GM19238 (cell line): ENCODE data around the gene RNF14.
A peak's percentile ranks its signal among the peaks of the same experiment; 100 is the strongest.

ENCODE experiments used
- DNase-seq: peaks from one replicate; pipeline ENCODE4 v3.0.0; 2011; ENCODE audit warnings: low spot score; ENCODE audit not compliant: insufficient read length

RNF14 gene

DNA sequence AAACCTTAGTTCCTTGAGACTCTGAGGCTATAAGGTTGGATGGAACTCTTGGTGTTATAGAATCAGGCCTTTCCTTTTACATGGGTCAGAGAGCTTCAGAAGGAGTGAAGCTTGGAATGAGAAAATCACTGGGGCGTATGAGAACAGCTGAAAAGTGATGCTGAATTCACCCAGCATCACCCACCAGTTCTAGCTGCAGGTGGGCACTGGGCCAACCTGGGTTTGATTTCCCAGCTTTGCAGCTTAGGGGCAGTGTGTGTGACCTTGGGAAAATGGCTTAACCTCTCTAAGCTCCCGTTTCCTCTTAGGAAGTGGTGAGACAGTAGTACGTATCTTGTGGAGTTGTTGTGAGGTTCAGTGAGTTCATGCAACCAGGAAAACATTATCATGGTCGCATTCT is 21.6 kb upstream of the RNF14 start:
- no peak for DNase-seq

DNA sequence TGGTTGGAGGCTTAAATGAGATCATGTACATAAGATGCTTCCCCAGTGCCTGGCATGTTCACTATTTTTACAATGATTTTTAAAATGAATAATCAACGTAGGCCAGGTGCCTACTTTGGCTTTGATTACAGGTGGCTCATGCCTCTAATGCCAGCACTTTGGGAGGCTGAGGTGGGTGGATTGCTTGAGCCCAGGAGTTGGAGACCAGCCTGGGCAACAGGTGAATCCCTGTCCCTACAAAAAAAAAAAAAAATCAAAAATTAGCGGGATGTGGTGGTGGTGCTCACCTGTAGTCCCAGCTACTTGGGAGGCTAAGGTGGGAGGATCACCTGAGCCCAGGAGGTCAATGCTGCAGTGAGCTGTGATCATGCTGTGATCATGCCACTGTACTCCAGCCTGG is 20.1 kb upstream of the RNF14 start:
- DNase-seq: no peak

DNA sequence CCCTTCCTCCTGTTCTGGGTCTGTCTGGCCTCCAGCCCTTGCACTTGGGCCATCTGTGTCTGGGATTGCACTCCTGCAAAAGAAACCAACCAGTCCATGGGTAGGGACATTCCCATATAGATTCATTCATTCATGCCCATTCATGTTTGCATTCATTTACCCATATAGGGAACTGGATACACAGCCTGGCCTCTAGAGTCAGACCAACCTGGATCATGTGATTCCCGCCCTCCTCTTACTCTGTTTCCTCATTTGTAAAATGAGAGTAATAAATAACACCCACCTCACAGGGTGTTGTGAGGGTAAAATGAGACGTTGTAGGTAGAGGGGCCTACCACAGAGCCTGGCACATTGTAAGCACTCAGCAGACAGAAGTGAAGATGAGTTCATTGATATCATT is 19.4 kb upstream of the RNF14 start:
- no peak for DNase-seq

DNA sequence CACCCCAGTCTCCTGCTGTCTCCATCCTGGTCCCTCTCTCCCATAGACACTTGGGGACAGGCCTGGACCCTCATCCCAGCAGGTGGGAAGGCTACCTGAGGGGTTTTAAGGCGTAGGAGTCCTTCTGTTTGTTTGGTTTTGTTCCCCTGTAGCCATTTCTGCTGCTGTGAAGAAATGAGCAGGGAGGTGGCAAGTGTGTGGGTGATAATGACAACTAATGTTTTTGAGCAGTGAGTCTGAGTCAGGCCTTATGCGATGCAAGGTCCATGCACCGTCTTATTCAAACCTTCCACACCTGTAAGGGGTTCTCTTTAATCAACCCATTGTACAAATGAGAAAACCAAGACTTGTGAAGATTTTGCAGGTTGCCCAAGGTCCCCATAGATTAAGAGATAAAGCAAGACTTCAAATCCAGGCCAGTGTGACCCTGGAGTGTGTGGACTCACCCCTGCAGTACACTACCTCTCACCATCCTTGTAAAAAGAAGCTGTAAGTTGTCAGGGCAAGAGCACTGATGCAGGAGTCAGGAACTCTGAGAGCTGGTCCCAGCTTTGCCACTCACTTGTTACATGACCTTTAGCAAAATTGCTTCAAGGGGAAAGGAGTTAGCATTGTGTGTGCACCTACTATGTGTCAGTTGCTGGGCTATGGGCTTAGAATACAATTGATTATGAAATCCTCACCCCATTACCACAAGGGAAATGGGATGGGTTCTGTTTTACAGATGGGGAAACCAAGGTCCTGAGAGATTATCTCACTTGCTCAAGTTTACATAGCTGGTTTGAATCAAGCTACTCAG is 18.5 kb upstream of the RNF14 start:
- no peak for DNase-seq

DNA sequence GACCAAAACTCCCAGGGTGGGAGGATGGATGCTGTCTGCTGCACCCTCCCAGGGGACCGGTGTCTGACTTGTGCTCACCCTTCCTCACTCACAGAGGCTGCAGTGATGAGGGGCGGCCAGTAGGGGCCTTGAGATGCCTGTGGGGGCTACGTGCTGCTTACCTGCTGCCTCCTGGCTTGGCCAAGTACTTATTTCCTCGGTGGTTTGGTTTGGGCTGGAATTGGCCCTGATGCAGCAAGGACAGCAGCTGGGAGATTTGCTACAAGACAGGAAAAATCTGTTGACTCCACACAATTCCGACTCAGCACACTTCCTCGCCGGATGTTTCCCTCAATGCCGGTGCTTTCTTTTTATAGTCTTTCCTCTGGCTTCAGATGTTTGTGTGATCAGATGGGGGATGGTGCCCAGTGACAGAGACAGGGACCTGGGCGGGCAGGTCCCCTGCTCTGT is 17.5 kb upstream of the RNF14 start:
- DNase-seq: peak; percentile 75

DNA sequence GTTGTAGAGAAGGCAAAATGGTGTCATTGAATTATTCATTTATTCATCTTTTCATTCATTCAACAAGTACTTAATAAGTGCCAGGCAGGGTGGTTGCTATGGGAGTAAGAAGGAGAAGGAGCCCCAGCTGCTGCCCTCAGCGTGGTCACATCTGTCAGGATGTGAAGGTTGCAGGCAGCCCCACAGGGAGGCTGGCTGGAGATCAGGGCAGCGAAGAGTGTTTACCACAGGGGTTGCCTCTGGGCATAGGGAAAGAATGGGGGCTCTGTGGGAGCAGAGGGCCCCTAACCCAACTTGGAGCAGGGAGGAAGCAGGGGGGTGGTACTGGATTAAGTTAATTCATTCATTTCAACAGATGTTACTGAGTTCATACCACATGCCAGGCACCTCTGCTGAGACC is 16.9 kb upstream of the RNF14 start:
- no peak for DNase-seq

DNA sequence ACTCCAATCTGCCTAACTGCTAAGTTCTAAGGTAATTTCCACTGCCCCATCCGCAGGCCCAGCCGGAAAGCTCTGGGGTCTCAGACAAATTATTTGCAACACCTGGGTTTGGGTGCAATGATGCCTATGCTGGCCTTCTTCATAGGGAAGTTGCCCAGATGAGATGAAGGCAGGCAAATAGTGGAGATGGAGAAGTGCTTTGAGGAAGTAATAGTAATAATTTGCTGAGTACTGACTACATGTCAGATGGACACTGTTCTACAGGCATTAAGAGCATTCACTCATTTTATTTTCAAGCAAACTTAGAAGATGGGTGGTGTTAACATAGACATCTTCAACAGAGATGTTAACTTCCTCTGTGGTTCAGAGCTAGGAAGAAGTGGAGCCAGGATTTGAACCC is 14.7 kb upstream of the RNF14 start:
- no peak for DNase-seq

DNA sequence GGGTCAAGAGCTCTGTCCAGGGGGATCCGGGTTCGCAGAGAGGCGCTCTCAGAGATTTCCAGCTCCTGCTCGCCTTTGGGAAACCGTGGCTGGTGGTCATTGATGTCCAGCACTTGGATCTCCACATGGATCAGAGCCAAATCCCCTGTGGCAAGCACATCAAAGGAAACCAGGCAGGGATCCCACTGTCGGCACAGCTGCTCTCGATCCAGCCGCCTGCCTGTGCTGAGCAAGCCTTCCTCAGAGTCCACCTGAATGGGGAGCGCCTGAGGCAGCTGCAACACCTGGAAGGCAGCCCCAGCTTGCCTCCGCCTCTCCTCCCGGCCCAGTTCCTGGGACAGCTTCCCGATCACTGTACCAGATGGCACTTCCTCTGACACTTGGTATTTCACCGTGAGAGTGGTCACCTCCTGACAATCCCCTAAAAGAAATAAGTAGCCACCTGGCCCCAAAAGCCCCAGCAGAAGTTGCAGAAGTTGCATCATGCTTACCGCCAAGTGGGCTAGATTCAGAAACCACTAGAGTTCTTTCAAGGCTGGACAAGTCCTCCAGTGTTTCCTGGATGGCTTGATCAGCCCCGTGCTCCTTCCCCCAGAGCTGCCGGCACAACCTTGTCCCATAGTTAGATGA is 11.4 kb upstream of the RNF14 start:
- no peak for DNase-seq

DNA sequence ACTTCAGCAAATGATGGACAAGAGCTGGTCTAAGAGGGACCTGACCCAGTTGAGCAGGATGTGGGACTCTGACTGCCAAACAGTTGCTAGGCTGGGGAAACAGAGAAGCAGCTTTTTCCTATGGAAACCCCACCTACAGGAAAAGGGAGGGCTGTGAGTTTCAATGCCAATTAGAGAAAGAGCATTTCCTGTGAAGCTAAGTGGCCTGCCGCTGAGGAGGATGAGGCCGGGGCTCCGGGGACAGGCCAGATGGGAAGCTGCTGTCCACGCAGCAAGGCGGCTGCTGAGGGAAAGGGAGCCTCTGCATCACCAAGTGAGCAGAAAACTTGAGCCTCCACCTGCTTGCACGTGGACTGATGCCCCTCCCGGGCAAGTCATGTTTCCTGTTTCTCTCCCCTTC is 10.8 kb upstream of the RNF14 start, which contains the start of gene PCDH12:
PCDH12 (minus strand) TSS at position 90 of the 400 bp plus-strand sequence. CDS start 351 bp downstream, outside the sequence.
- no peak for DNase-seq

DNA sequence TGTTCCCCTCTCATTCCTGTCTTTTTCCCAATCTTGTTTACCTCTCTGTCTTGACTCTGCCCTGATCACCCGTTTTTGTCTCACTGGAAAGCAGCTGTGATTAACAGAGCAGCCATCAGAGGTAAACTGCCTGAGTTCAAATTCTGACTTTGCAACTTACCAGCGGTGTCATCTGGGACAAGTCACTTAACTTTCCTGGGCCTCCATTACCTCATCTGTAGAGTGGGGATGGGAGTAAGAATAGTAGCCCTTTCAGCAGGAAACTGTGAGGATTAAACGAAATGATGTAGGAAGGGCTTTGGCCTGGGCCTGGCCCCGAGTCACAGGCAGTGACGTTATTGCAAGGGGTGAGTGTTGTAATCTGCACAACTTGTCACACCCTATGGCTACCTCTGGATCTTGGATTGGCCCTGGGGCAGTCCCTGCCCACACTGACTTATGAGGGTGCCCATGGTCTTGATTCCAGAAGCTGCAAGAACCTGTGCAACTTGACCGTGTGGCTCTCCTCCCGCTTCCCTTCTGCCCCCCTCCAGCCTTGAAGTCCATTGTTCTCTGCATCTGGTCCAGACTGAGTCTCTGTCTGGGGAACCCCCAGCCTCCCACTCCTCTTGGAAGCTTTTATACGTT is 10.2 kb upstream of the RNF14 start:
- no peak for DNase-seq

DNA sequence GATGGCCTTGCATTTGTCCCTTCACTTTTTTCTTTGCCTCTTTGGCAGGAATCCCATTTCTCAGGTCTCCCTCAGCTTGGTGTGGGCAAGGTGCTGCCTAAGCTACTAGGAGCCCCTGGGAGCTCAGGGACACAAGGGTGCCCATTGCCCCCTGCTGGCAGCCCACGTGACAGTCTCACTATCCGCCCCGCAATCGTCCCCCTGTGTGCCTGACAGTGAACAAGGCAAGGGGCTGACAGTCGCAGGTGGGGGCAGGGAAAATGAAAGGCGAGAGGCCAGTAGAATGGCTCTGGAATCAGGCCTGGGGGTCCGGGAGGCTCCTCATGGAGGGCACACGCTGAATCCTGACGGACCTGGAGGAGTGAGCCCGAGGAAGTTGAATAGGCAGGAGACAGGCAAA is 8.9 kb upstream of the RNF14 start:
- DNase-seq: no peak

DNA sequence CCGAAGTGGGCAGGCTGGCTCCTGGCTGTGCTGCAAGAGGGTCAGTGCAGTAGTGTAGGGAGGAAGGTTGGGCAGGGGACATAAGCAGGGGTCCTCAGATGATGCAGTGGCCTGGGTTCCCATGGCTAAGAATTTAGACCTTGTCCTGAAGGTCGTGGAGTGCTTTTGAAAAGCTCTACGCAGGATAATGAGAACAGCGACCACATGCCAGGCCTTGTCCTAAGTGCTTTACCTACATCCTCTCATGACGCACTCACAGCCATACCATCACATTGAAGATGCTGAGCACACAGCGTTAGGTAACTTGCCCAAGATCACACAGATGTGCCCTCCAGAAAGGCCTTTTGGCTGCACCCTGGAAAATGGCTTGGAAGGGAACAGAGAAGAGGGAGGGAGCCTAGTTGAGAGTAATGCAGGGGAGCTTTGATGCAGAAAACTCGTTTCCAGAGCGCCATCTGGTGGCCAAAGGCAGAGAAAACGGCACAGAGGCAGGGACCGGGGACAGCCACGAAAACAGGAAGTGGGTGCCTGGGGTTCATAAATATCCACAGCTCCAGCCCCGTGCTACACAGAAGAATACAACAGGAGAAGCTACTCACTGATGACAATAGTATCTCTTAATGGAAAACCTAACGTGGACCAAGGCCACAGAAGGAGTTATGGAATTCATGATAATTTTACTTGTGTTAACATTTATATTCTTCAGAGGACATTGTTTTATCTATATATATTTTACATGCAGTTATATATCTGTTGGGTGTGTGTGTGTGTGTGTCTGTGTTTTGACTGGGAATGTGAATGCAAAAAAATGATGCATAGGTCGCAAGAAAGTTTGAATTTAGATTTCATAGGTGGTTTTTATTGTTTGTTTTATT is 8.2 kb upstream of the RNF14 start:
- peak; percentile 86 for DNase-seq

DNA sequence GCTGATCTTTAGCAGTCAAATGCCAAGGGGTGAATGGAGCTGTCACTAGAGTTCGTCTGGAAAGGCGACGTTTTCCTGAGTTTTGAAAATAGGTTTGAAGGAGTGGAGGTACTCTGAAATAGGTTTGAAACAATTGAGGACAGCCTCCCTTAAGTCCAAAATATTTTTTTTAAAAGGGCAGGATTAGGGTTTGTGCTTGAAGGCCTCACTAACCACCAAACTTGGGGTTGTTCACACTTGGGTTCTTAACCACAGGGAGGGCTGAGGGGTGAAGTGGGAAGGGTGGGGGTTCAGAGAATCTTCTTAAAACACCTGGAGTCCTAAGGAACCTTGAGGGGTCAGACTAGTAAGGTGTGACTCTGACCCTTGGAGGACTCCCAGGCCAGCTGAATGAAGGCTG is 7.4 kb upstream of the RNF14 start:
- no peak for DNase-seq

DNA sequence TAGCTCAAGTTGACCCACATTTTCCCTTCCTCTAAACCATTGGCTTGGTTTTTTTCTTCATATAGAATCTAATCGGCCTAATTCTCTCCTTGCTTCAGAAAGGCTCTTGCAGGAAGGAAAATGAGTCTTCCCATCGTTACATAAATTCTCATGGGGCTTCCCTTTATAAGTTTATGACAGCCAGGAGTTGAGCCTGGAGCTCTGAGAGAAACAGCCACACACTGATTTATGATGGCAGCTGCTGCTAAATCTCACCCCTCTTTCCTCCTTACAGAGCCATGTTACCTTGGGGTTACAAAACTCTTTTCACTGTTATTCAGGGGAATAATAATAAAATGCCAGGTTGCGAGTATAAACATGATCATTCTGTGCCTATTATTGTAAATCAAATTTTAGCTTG is 5.2 kb upstream of the RNF14 start:
- no peak for DNase-seq

DNA sequence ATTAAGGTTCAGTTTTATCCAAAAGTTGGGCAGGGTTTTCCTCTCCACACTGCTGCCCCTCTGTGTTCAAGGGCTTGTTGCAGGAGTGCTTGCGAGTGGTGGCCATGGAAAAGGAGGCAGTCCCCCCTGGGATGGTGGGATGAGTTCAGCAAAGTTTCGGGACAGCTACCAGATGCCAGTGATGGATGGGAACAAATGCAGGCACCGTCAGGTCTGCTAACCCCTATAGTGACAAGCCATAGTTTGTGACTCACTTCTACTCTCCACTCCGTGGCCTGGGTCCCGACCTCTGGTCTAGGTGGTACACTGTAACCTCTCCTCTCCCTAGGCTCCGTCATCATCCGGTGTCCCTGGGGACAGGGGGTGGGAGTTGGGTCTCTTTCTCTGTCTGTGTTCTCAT is 3.8 kb upstream of the RNF14 start:
- DNase-seq: no peak

DNA sequence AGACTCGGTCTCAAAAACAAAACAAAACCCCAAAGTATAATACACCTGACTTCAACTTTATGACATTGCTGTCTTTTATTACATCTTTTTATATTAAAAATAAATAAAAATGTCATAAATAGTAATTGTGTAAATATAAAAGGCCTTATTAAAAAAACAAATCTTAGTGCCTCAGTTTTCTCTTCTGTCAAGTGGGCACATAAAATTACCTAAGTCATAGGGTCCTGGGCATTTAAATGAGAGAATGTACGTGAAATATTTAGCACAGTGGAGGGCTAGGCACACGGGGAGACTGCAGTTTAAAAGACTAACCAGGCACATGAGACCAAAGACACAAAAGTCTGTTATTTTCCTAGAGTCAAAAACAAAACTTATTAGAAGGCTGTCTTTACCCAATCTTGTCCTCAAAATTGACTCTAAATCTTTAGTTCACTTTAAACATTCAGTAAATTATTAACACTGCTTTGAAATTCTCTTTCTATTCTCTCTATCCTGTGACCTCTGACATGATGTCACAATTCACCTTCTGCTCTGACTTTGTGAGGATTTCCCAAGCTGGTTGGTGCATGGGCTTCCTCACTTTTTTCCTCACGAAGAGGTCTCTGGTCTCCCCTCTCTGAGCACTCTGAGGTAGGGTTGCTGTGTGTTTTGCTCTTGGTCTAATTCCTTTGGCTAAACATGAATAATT is 2.5 kb upstream of the RNF14 start:
- DNase-seq: no peak

DNA sequence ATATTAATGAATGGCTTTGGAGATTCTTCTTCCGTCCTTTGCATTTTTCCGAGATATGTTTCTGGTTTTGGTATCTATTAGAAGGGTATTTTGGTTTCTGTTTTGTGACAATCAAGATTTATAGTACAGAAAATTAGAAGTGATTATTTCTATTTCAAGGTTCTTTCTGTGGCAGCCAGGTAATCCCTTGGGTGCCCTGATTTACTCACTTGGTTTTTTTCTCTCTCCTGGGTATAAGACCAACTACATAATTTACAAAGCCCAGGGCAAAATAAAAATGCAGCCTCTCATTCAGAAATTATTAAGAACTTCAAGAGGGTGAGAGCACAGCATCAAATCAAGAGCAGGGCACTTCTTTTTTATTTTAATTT is 2.0 kb upstream of the RNF14 start:
- no peak for DNase-seq

DNA sequence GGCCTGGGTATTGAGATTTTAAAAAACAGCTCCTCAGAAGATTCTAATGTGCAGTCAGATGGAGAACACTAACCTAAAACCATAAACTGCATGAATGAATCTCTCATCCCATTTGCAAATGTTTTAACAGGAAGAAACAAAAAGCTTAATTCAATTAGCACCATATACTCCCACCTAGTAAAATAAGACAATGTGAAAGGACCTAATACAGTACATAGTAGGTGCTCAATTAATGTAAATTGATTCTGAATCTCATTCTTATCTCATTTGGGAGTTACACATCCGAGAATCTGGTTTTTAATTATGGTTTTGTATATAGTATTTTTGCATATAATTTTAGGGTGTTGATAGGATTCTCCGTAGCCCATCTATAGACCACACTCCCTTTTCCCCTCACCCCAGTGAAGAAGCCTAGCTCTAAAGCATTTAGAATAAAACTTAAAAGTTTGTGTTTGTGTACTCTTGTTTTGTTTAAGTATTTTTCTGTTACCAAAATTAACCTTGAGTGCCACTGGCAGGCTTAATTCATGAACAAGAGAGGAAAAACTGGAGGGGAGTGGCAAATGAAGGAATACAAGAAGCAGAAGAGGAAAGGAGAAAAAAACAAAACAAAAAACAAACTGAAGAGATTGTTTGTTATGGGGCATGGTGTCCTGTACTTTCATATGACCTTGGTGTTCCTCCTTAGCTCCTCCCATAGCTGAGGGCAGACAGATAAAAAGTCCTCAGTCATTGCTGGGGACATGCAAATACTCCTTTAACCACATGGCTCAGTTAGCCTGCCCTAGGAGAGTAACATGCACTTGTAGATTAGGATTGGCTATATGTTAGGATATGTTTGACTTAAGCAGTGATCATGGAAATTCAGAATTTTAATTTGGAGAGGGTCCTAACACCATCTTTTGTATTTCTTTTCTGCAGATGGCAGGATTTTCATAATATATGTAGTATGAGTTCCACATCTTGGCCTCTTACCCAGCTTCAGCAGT is 1.2 kb downstream of the RNF14 start:
- DNase-seq: peak; percentile 56

DNA sequence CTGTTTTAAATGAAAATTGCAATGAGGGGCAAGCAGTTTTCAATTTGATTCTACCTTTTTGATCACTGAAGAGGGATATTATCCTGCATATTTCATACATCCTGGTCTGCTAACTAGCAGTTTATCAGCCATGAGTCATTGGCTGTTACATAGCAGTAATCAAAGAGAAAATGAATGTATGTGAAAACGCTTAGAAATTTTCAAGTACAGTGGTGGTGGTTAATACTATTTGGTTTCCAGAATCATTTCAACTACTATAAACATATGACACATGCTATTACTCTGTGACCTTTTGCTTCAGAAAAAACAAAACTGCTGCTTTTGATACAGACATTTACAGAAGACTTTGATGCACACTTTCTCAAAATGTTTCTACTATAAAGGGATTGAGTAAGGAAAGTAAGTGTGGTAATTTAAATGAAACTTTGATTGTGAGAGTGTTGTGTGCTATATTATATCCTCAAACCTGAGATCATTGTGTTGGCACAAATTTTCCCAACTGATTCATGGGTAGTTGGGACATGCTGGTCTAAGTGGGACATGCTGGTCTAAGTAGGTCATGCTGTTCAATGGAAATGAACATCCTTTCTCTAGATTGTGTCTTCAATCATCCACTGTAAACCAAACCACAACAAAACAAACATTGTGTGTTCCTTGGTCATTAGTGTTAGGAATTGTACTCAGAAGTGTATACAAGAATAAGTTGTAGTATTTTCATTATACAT is 5.1 kb downstream of the RNF14 start:
- no peak for DNase-seq
